B cell (primary cell): ENCODE measurements around the gene LRBA.

Experiments used
- CTCF ChIP-seq: fragments of 200-600 bp; IDR thresholded peaks from one replicate; pipeline ENCODE4 v1.8.0; 2022; ENCODE audit warnings: antibody characterized with exemption, mild to moderate bottlenecking
- EZH2 ChIP-seq: IDR thresholded peaks from 2 replicates; pipeline ENCODE4 v1.6.1; 2012; ENCODE audit warnings: borderline replicate concordance, low read depth, mild to moderate bottlenecking, moderate library complexity, low read length; ENCODE audit not compliant: insufficient read depth, poor library complexity, severe bottlenecking

GRCh38 chr4:150818661-150819060, 196.4 kb downstream of the LRBA start:
- TF ChIP-seq CTCF (no peak), EZH2 (no peak)
